MCF 10A (cell line): ENCODE results near the gene DNAJC25. TPM values are rescaled to one million over a fixed set of nuclear protein-coding genes. Genes with fewer than 3 reads are reported as not detected.
A peak's percentile ranks its signal among the peaks of the same experiment; 100 is the strongest.

ENCODE experiments used
- BruUV-seq: library from RNA; stranded (reverse); fragments of 400-500 nt; replicated peaks from 2 replicates; lab custom pipeline; 2021; lab: Mats Ljungman, UMichigan
- CTCF ChIA-PET: fragments of 300-600 bp; sonication (Branson Sonifier 250); formaldehyde crosslinking; extraction: SDS; loops from one replicate; lab custom pipeline; 2021; ENCODE audit warnings: antibody characterized with exemption, inconsistent platforms; lab: Yijun Ruan, JAX
- POLR2A ChIA-PET: fragments of 300-600, 350-650 bp; sonication (Branson Sonifier 250); formaldehyde crosslinking; extraction: SDS; loops from one replicate; lab custom pipeline; 2020; ENCODE audit warnings: antibody characterized with exemption, inconsistent platforms; lab: Yijun Ruan, JAX
- DNase-seq: peaks from one replicate; pipeline ENCODE4 v3.0.0-alpha.2; 2018; ENCODE audit not compliant: unreplicated experiment
- H3K27ac Mint-ChIP-seq: one replicate; pipeline ENCODE4 v1.8.0; 2022; ENCODE audit warnings: mild to moderate bottlenecking, low read depth, mixed read lengths; ENCODE audit not compliant: unreplicated experiment
- H3K27me3 Mint-ChIP-seq: one replicate; pipeline ENCODE4 v1.8.0; 2022; ENCODE audit warnings: mixed read lengths; ENCODE audit not compliant: insufficient read depth, unreplicated experiment
- H3K36me3 Mint-ChIP-seq: one replicate; pipeline ENCODE4 v1.8.0; 2022; ENCODE audit warnings: mild to moderate bottlenecking, moderate library complexity, mixed read lengths; ENCODE audit not compliant: insufficient read depth, unreplicated experiment
- H3K4me1 Mint-ChIP-seq: one replicate; pipeline ENCODE4 v1.8.0; 2022; ENCODE audit warnings: mixed read lengths; ENCODE audit not compliant: insufficient read depth, unreplicated experiment
- H3K4me3 Mint-ChIP-seq: one replicate; pipeline ENCODE4 v1.8.0; 2022; ENCODE audit warnings: mild to moderate bottlenecking, moderate library complexity, mixed read lengths; ENCODE audit not compliant: unreplicated experiment
- H3K9me3 Mint-ChIP-seq: one replicate; pipeline ENCODE4 v1.8.0; 2022; ENCODE audit warnings: mixed read lengths; ENCODE audit not compliant: unreplicated experiment
- CTCF ChIP-seq: fragments of 200-600 bp; IDR thresholded peaks from one replicate; pipeline ENCODE4 v1.8.0; 2022; ENCODE audit warnings: antibody characterized with exemption, mild to moderate bottlenecking; ENCODE audit not compliant: unreplicated experiment
- intact Hi-C: fragments of 100-400 bp; cut with micrococcal nuclease; formaldehyde crosslinking; loops from 2 replicates; pipeline ENCODE4 v1.14.1; 2022
- total RNA-seq: library from RNA; stranded (reverse); gene quantifications from 2 replicates; pipeline ENCODE4 v1.2.3, GENCODE V29; 2022

DNAJC25 gene
- total RNA-seq, 1 experiment from 2014 or later: 10.9 TPM

GRCh38 chr9:111599092-111599954 is 31.8 kb upstream of the DNAJC25 start, which contains the start of gene PTGR1:
Gene PTGR1, minus strand, starts transcription at chr9:111599647. Its CDS starts 2,225 bp downstream, at chr9:111597422.
- peak; percentile 90 for DNase-seq
- Mint-ChIP-seq H3K4me1 (peaks cover 11% of the 10 kb centered on the region), H3K27ac (peak within 1 kb of the TSS; percentile 75), H3K4me3 (peak within 1 kb of the TSS; percentile 83), H3K9me3 (no peaks in the 10 kb centered on the region), H3K27me3 (no peaks in the 10 kb centered on the region), H3K36me3 (peaks cover 30% of the 10 kb centered on the region)
- no peak for TF ChIP-seq CTCF
- ChIA-PET CTCF (interaction anchor here (0.6 to 4.4 kb wide), 17 partner anchors 14 to 494 kb away, joined by 3 to 35 read pairs (median 4); no protein-coding TSS in a partner anchor), POLR2A (interaction anchor here (0.5 to 4.6 kb wide), 18 partner anchors 14 to 297 kb away, joined by 3 to 88 read pairs (median 5); partner anchors contain the start of genes DNAJC25, GNG10 and UGCG)
- intact Hi-C loops: loop anchor here (2.0 to 5.0 kb wide), 5 partner anchors 31 to 475 kb away; partner anchors contain the start of genes DNAJC25 and UGCG
- BruUV-seq: no TSS peak

- POLR2A ChIA-PET: interaction anchor here (0.6 to 4.6 kb wide), 7 partner anchors 23 to 297 kb away, joined by 3 to 88 read pairs (median 7); partner anchors contain the start of genes DNAJC25 and UGCG
- DNase-seq: no peak
- Mint-ChIP-seq H3K9me3 (no peaks in the 10 kb centered on the region), H3K4me1 (peaks cover 11% of the 10 kb centered on the region), H3K27me3 (no peaks in the 10 kb centered on the region), H3K36me3 (peaks cover 27% of the 10 kb centered on the region), H3K4me3 (peak overlapping the region; percentile 83), H3K27ac (peak overlapping the region; percentile 75)
- TF ChIP-seq CTCF: no peak
- no TSS peak for BruUV-seq
- CTCF ChIA-PET: interaction anchor here (0.6 to 4.4 kb wide), 7 partner anchors 14 to 494 kb away, joined by 3 to 35 read pairs (median 3); no protein-coding TSS in a partner anchor
- intact Hi-C loops: loop anchor here (2.0 to 5.0 kb wide), 5 partner anchors 31 to 475 kb away; partner anchors contain the start of genes DNAJC25 and UGCG
These were observed 31.2 kb upstream of the DNAJC25 start for GRCh38 chr9:111599955-111600343.

GRCh38 chr9:111601237-111602018 is 29.7 kb upstream of the DNAJC25 start:
- DNase-seq: peak; percentile 65
- no TSS peak for BruUV-seq
- Mint-ChIP-seq H3K4me3 (no peak overlapping the region), H3K4me1 (peaks cover 11% of the 10 kb centered on the region), H3K27ac (peak overlapping the region; percentile 77), H3K36me3 (peaks cover 12% of the 10 kb centered on the region), H3K9me3 (no peaks in the 10 kb centered on the region), H3K27me3 (no peaks in the 10 kb centered on the region)
- intact Hi-C loops: no loop called here
- POLR2A ChIA-PET: interaction anchor here (0.6 to 4.6 kb wide), 5 partner anchors 9 to 426 kb away, joined by 4 to 39 read pairs (median 4); partner anchors contain the start of genes DNAJC25 and UGCG
- no peak for TF ChIP-seq CTCF
- CTCF ChIA-PET: interaction anchor here (1.5 kb wide), 1 partner anchor 91 kb away, joined by 3 read pairs; no protein-coding TSS in a partner anchor
